DND-41 (cell line): ENCODE data around the gene BCL2A1.
"Not testable (repeated sequence)": the region's sequence is repeated elsewhere in the genome, so short reads cannot be mapped to it uniquely, and the experiment has no call there.

Experiments
- CTCF ChIP-seq: IDR thresholded peaks from 2 replicates; pipeline ENCODE4 v1.5.1; 2012; ENCODE audit warnings: borderline replicate concordance, low read length, moderate library complexity, mild to moderate bottlenecking; ENCODE audit not compliant: poor library complexity, severe bottlenecking; ENCODE audit errors: extremely low read depth
- EZH2 ChIP-seq: IDR thresholded peaks from 3 replicates; pipeline ENCODE4 v1.6.1; 2012; ENCODE audit warnings: borderline replicate concordance, low read depth, mild to moderate bottlenecking, moderate library complexity, low read length, inconsistent platforms; ENCODE audit not compliant: severe bottlenecking

DNA sequence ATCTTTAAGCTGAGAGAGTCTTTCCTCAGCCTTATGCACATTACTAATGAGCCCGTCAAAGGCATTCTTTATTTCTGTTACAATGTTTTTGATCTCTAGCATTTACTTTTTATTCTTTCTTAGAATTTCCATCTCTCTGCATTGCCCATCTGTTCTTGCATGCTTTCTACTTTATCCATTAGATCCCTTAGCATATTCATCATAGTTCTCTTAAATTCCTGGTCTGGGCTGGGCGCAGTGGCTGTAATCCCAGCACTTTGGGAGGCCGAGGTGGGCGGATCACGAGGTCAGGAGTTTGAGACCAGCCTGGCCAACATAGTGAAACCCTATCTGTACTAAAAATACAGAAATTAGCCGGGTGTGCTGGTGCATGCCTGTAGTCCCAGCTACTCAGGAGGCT is 49.2 kb upstream of the BCL2A1 start:
- TF ChIP-seq CTCF, EZH2: not testable (repeated sequence)
